ENCODE results near the gene ARMH4.

The ARMH4 gene

GRCh38 chr14:58145936-58146335 is 6.1 kb downstream of the ARMH4 start:
- no peak for DNase-seq (ENCODE audit: low read depth)
- H3K4me3 ChIP-seq (ENCODE audit: low read depth, low read length): no peak overlapping the region
- no peak for TF ChIP-seq CTCF (IDR thresholded peaks at IDR 0.05; ENCODE audit: low read depth, low read length, missing control alignments)

- no peak for TF ChIP-seq CTCF (IDR thresholded peaks at IDR 0.05; ENCODE audit: low read depth, low read length, missing control alignments)
- DNase-seq (ENCODE audit: low read depth): no peak
- H3K4me3 ChIP-seq (ENCODE audit: low read depth, low read length): no peak overlapping the region
These were observed 8.9 kb downstream of the ARMH4 start for GRCh38 chr14:58143106-58143505.

- no peak for TF ChIP-seq CTCF (IDR thresholded peaks at IDR 0.05; ENCODE audit: low read depth, low read length, missing control alignments)
- no peak for DNase-seq (ENCODE audit: low read depth)
- no peak overlapping the region for H3K4me3 ChIP-seq (ENCODE audit: low read depth, low read length)
These were observed 10.1 kb downstream of the ARMH4 start for GRCh38 chr14:58141893-58142292.

- TF ChIP-seq CTCF (IDR thresholded peaks at IDR 0.05; ENCODE audit: low read depth, low read length, missing control alignments): no peak
- no peak overlapping the region for H3K4me3 ChIP-seq (ENCODE audit: low read depth, low read length)
- no peak for DNase-seq (ENCODE audit: low read depth)
These were observed 13.1 kb downstream of the ARMH4 start for GRCh38 chr14:58138714-58139482.

GRCh38 chr14:58138031-58138713 is 13.8 kb downstream of the ARMH4 start:
- no peak for TF ChIP-seq CTCF (IDR thresholded peaks at IDR 0.05; ENCODE audit: low read depth, low read length, missing control alignments)
- H3K4me3 ChIP-seq (ENCODE audit: low read depth, low read length): no peak overlapping the region
- DNase-seq (ENCODE audit: low read depth): no peak

- no peak for TF ChIP-seq CTCF (IDR thresholded peaks at IDR 0.05; ENCODE audit: low read depth, low read length, missing control alignments)
- no peak overlapping the region for H3K4me3 ChIP-seq (ENCODE audit: low read depth, low read length)
- DNase-seq (ENCODE audit: low read depth): no peak
These were observed 18.3 kb downstream of the ARMH4 start for GRCh38 chr14:58133739-58134138.
